ENCODE results near the gene IMMT.

- TF ChIP-seq CTCF (IDR thresholded peaks at IDR 0.05 in 8 of 11, conservative IDR thresholded peaks at IDR 0.05 in 3 of 11) (no peak), POLR2A (IDR thresholded peaks at IDR 0.05) (no peak), POLR2AphosphoS5 (IDR thresholded peaks at IDR 0.05) (no peak)
These were observed 54.3 kb downstream of the IMMT start for GRCh38 chr2:86140969-86141392.

All from spleen (tissue), 7 donors.